B cell (primary cell): ENCODE measurements around the gene LHPP.

Source experiments
- EZH2 ChIP-seq: IDR thresholded peaks from 2 replicates; pipeline ENCODE4 v1.6.1; 2012; ENCODE audit warnings: borderline replicate concordance, low read depth, mild to moderate bottlenecking, moderate library complexity, low read length; ENCODE audit not compliant: insufficient read depth, poor library complexity, severe bottlenecking
- TF ChIP-seq, protein P1 (sequence below): fragments of 200-600 bp; IDR thresholded peaks from one replicate; pipeline ENCODE4 v1.8.0; 2022; ENCODE audit warnings: antibody characterized with exemption, mild to moderate bottlenecking

DNA sequence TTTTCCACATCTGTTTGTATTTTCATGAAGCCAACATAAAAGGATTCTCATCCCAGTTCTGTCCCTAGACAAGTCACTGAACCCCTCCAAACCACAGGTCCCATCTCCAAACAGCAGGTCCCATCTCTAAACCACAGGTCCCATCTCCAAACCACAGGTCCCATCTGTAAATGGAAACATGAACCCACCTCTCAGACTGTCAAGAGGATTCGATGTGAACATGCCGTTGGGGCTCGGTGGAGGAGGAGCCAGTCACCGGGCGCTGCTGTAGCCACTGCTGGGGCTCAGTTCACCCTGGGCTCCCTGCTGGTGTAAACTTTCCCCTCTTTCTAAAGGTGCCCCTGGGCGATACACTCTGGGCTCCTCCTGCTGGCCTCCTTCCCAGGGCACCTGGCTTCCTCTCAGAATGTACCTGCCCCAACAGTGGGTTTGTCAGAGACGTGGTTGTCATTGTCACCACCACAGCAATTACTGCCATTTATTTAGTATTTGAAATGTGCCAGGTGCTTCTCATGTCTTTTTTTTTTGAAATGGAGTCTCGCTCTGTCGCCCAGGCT lies 13.0 kb downstream of the LHPP start:
- TF ChIP-seq, protein P1, sequence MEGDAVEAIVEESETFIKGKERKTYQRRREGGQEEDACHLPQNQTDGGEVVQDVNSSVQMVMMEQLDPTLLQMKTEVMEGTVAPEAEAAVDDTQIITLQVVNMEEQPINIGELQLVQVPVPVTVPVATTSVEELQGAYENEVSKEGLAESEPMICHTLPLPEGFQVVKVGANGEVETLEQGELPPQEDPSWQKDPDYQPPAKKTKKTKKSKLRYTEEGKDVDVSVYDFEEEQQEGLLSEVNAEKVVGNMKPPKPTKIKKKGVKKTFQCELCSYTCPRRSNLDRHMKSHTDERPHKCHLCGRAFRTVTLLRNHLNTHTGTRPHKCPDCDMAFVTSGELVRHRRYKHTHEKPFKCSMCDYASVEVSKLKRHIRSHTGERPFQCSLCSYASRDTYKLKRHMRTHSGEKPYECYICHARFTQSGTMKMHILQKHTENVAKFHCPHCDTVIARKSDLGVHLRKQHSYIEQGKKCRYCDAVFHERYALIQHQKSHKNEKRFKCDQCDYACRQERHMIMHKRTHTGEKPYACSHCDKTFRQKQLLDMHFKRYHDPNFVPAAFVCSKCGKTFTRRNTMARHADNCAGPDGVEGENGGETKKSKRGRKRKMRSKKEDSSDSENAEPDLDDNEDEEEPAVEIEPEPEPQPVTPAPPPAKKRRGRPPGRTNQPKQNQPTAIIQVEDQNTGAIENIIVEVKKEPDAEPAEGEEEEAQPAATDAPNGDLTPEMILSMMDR = no peak
- no peak for TF ChIP-seq EZH2
